Memory B cell (primary cell): ENCODE results near the gene ZNF678.
"Not testable (repeated sequence)": the region's sequence is repeated elsewhere in the genome, so short reads cannot be mapped to it uniquely, and the experiment has no call there.

Experiments used
- ATAC-seq: fragments of 150-1000 bp; cut with Tn5 transposase; 2 replicates; pipeline ENCODE4 v1.10.0; 2021; ENCODE audit warnings: low read depth, mild to moderate bottlenecking, moderate library complexity
- DNase-seq, 2 donors: peaks; one replicate each; pipeline ENCODE4 v3.0.0; 2022; ENCODE audit warnings: low spot score in 2 of 2
- H3K27ac Mint-ChIP-seq: one replicate; pipeline ENCODE4 v1.8.0; 2022; ENCODE audit warnings: mild to moderate bottlenecking, moderate library complexity, mixed read lengths
- H3K27me3 Mint-ChIP-seq: one replicate; pipeline ENCODE4 v1.8.0; 2022; ENCODE audit warnings: mixed read lengths
- H3K36me3 Mint-ChIP-seq: one replicate; pipeline ENCODE4 v1.8.0; 2022; ENCODE audit warnings: mild to moderate bottlenecking, mixed read lengths
- H3K4me1 Mint-ChIP-seq: one replicate; pipeline ENCODE4 v1.8.0; 2022; ENCODE audit warnings: mixed read lengths
- H3K4me3 Mint-ChIP-seq: one replicate; pipeline ENCODE4 v1.8.0; 2022; ENCODE audit warnings: mild to moderate bottlenecking, moderate library complexity, mixed read lengths
- H3K9me3 Mint-ChIP-seq: one replicate; pipeline ENCODE4 v1.8.0; 2022; ENCODE audit warnings: mixed read lengths

Gene ZNF678

GRCh38 chr1:227561241-227561907 lies 2.0 kb upstream of the ZNF678 start:
- H3K36me3 Mint-ChIP-seq = peaks cover 6% of the 10 kb centered on the region
- peaks cover 8% of the 10 kb centered on the region for H3K27me3 Mint-ChIP-seq
- H3K9me3 Mint-ChIP-seq = peaks cover 7% of the 10 kb centered on the region
- ATAC-seq (no peak), DNase-seq (no peak)
- peaks cover 24% of the 10 kb centered on the region for H3K4me1 Mint-ChIP-seq
- no peak overlapping the region for H3K4me3 Mint-ChIP-seq
- H3K27ac Mint-ChIP-seq = no peak overlapping the region

- peaks cover 8% of the 10 kb centered on the region for H3K27me3 Mint-ChIP-seq
Measured at GRCh38 chr1:227562037-227562436, 1.3 kb upstream of the ZNF678 start.

GRCh38 chr1:227562933-227563323 lies 428 bp upstream of the ZNF678 start:
- ATAC-seq (no peak), DNase-seq (no peak)
- Mint-ChIP-seq H3K27me3 (peaks cover 8% of the 10 kb centered on the region), H3K27ac (peak overlapping the region; percentile 96), H3K4me3 (peak overlapping the region; percentile 91), H3K36me3 (peaks cover 11% of the 10 kb centered on the region), H3K9me3 (peaks cover 7% of the 10 kb centered on the region), H3K4me1 (peaks cover 27% of the 10 kb centered on the region)

More at GRCh38 chr1:227562037-227562436, 1.3 kb upstream of the ZNF678 start:
- ATAC-seq (no peak), DNase-seq (no peak)
- H3K4me1 Mint-ChIP-seq = peaks cover 24% of the 10 kb centered on the region
- peaks cover 8% of the 10 kb centered on the region for H3K36me3 Mint-ChIP-seq
- H3K27ac Mint-ChIP-seq = no peak overlapping the region
- no peak overlapping the region for H3K4me3 Mint-ChIP-seq
- peaks cover 7% of the 10 kb centered on the region for H3K9me3 Mint-ChIP-seq

GRCh38 chr1:227567256-227567655 lies 3.9 kb downstream of the ZNF678 start:
- Mint-ChIP-seq H3K27ac (no peak overlapping the region), H3K4me1 (peaks cover 29% of the 10 kb centered on the region), H3K27me3 (peaks cover under 1% of the 10 kb centered on the region), H3K4me3 (no peak overlapping the region), H3K36me3 (peaks cover 12% of the 10 kb centered on the region), H3K9me3 (no peaks in the 10 kb centered on the region)
- ATAC-seq (no peak), DNase-seq (no peak)

- Mint-ChIP-seq H3K27ac (no peak overlapping the region), H3K4me1 (peaks cover 34% of the 10 kb centered on the region), H3K9me3 (no peaks in the 10 kb centered on the region), H3K36me3 (peaks cover 17% of the 10 kb centered on the region), H3K27me3 (no peaks in the 10 kb centered on the region), H3K4me3 (no peak overlapping the region)
- DNase-seq = no peak
- ATAC-seq = no peak
Measured at GRCh38 chr1:227568593-227568992, 5.2 kb downstream of the ZNF678 start.

- ATAC-seq (no peak), DNase-seq (no peak)
- Mint-ChIP-seq H3K36me3 (peaks cover 47% of the 10 kb centered on the region), H3K4me1 (peaks cover 44% of the 10 kb centered on the region), H3K4me3 (no peak overlapping the region), H3K9me3 (peaks cover 15% of the 10 kb centered on the region), H3K27ac (no peak overlapping the region), H3K27me3 (no peaks in the 10 kb centered on the region)
Measured at GRCh38 chr1:227572752-227573151, 9.4 kb downstream of the ZNF678 start.

GRCh38 chr1:227574926-227575325 lies 11.6 kb downstream of the ZNF678 start:
- ATAC-seq (no peak), DNase-seq (no peak)
- Mint-ChIP-seq H3K27me3 (no peaks in the 10 kb centered on the region), H3K27ac (no peak overlapping the region), H3K4me3 (no peak overlapping the region), H3K36me3 (peaks cover 52% of the 10 kb centered on the region), H3K4me1 (peaks cover 44% of the 10 kb centered on the region), H3K9me3 (peaks cover 15% of the 10 kb centered on the region)

GRCh38 chr1:227576189-227576588 lies 12.8 kb downstream of the ZNF678 start:
- no peak for ATAC-seq
- peaks cover 41% of the 10 kb centered on the region for H3K4me1 Mint-ChIP-seq
- no peak for DNase-seq
- peaks cover 15% of the 10 kb centered on the region for H3K9me3 Mint-ChIP-seq
- H3K27me3 Mint-ChIP-seq = no peaks in the 10 kb centered on the region
- no peak overlapping the region for H3K27ac Mint-ChIP-seq
- H3K4me3 Mint-ChIP-seq = no peak overlapping the region
- H3K36me3 Mint-ChIP-seq = peaks cover 54% of the 10 kb centered on the region

- ATAC-seq = no peak
- Mint-ChIP-seq H3K36me3 (peaks cover 56% of the 10 kb centered on the region), H3K9me3 (peaks cover 15% of the 10 kb centered on the region), H3K27ac (no peak overlapping the region), H3K27me3 (no peaks in the 10 kb centered on the region), H3K4me3 (no peak overlapping the region), H3K4me1 (peaks cover 41% of the 10 kb centered on the region)
- no peak for DNase-seq
Measured at GRCh38 chr1:227577500-227577899, 14.1 kb downstream of the ZNF678 start.

- H3K36me3 Mint-ChIP-seq = peaks cover 37% of the 10 kb centered on the region
- H3K9me3 Mint-ChIP-seq = peaks cover 11% of the 10 kb centered on the region
- no peak overlapping the region for H3K27ac Mint-ChIP-seq
Measured at GRCh38 chr1:227583354-227583753, 20.0 kb downstream of the ZNF678 start.

GRCh38 chr1:227586733-227587132 lies 23.4 kb downstream of the ZNF678 start:
- DNase-seq (no peak), ATAC-seq (no peak)
- Mint-ChIP-seq H3K4me3 (no peak overlapping the region), H3K27me3 (no peaks in the 10 kb centered on the region), H3K27ac (no peak overlapping the region), H3K9me3 (peaks cover 11% of the 10 kb centered on the region), H3K36me3 (peaks cover 44% of the 10 kb centered on the region), H3K4me1 (peaks cover 3% of the 10 kb centered on the region)

More at GRCh38 chr1:227583354-227583753, 20.0 kb downstream of the ZNF678 start:
- Mint-ChIP-seq H3K4me1 (peaks cover 14% of the 10 kb centered on the region), H3K4me3 (no peak overlapping the region), H3K27me3 (no peaks in the 10 kb centered on the region)
- ATAC-seq (no peak), DNase-seq (no peak)

- H3K36me3 Mint-ChIP-seq = peaks cover 50% of the 10 kb centered on the region
- no peak for DNase-seq
- H3K4me1 Mint-ChIP-seq = peaks cover 3% of the 10 kb centered on the region
- no peak overlapping the region for H3K27ac Mint-ChIP-seq
- H3K9me3 Mint-ChIP-seq = peaks cover 11% of the 10 kb centered on the region
- H3K4me3 Mint-ChIP-seq = no peak overlapping the region
- no peaks in the 10 kb centered on the region for H3K27me3 Mint-ChIP-seq
- no peak for ATAC-seq
Measured at GRCh38 chr1:227587968-227588367, 24.6 kb downstream of the ZNF678 start.

GRCh38 chr1:227588769-227589168 lies 25.4 kb downstream of the ZNF678 start:
- H3K4me1 Mint-ChIP-seq = not testable (repeated sequence)
- peaks cover 52% of the 10 kb centered on the region for H3K36me3 Mint-ChIP-seq
- H3K9me3 Mint-ChIP-seq = peaks cover 11% of the 10 kb centered on the region

GRCh38 chr1:227589777-227590176 lies 26.4 kb downstream of the ZNF678 start:
- not testable (repeated sequence) for DNase-seq, H3K4me3 Mint-ChIP-seq, H3K27ac Mint-ChIP-seq, H3K4me1 Mint-ChIP-seq, H3K27me3 Mint-ChIP-seq, ATAC-seq
- Mint-ChIP-seq H3K36me3 (peaks cover 49% of the 10 kb centered on the region), H3K9me3 (peaks cover 13% of the 10 kb centered on the region)

More at GRCh38 chr1:227588769-227589168, 25.4 kb downstream of the ZNF678 start:
- not testable (repeated sequence) for ATAC-seq, H3K4me3 Mint-ChIP-seq, H3K27ac Mint-ChIP-seq, DNase-seq, H3K27me3 Mint-ChIP-seq

GRCh38 chr1:227596222-227596621 lies 32.9 kb downstream of the ZNF678 start:
- H3K4me1 Mint-ChIP-seq, ATAC-seq, DNase-seq, H3K27ac Mint-ChIP-seq, H3K27me3 Mint-ChIP-seq, H3K4me3 Mint-ChIP-seq: not testable (repeated sequence)
- H3K9me3 Mint-ChIP-seq = peaks cover 22% of the 10 kb centered on the region
- peaks cover 50% of the 10 kb centered on the region for H3K36me3 Mint-ChIP-seq
